ENCODE measurements around the gene RET.

DNA sequence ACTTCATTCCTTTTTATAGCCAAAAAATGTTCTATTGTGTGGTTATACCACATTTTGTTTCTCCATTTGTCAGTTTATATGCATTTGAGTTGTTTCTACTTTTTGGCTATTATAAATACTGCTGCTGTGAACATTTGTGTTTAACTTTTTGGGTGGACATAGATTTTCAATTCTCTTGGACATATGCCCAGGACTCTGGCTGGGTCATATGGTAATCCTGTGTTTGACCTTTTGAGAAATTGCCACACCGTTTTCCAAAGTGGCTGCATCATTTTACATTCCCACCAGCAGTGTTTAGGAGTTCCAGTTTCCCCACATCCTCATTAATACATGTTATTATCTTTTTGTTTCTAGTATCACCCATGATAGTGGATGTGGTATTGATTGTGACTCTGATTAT is 100.7 kb downstream of the RET start:
- TF ChIP-seq, protein P1, sequence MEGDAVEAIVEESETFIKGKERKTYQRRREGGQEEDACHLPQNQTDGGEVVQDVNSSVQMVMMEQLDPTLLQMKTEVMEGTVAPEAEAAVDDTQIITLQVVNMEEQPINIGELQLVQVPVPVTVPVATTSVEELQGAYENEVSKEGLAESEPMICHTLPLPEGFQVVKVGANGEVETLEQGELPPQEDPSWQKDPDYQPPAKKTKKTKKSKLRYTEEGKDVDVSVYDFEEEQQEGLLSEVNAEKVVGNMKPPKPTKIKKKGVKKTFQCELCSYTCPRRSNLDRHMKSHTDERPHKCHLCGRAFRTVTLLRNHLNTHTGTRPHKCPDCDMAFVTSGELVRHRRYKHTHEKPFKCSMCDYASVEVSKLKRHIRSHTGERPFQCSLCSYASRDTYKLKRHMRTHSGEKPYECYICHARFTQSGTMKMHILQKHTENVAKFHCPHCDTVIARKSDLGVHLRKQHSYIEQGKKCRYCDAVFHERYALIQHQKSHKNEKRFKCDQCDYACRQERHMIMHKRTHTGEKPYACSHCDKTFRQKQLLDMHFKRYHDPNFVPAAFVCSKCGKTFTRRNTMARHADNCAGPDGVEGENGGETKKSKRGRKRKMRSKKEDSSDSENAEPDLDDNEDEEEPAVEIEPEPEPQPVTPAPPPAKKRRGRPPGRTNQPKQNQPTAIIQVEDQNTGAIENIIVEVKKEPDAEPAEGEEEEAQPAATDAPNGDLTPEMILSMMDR (IDR thresholded peaks at IDR 0.05) = no peak
- TF ChIP-seq SIN3A (IDR thresholded peaks at IDR 0.05; ENCODE audit: borderline replicate concordance, insufficient read depth, low read depth, low read length) (no peak), POLR2AphosphoS5 (IDR thresholded peaks at IDR 0.05; ENCODE audit: low read depth, low read length) (no peak), TCF7L2 (IDR thresholded peaks at IDR 0.05; ENCODE audit: low read depth, low read length) (no peak)
- TF ChIP-seq, protein P2, sequence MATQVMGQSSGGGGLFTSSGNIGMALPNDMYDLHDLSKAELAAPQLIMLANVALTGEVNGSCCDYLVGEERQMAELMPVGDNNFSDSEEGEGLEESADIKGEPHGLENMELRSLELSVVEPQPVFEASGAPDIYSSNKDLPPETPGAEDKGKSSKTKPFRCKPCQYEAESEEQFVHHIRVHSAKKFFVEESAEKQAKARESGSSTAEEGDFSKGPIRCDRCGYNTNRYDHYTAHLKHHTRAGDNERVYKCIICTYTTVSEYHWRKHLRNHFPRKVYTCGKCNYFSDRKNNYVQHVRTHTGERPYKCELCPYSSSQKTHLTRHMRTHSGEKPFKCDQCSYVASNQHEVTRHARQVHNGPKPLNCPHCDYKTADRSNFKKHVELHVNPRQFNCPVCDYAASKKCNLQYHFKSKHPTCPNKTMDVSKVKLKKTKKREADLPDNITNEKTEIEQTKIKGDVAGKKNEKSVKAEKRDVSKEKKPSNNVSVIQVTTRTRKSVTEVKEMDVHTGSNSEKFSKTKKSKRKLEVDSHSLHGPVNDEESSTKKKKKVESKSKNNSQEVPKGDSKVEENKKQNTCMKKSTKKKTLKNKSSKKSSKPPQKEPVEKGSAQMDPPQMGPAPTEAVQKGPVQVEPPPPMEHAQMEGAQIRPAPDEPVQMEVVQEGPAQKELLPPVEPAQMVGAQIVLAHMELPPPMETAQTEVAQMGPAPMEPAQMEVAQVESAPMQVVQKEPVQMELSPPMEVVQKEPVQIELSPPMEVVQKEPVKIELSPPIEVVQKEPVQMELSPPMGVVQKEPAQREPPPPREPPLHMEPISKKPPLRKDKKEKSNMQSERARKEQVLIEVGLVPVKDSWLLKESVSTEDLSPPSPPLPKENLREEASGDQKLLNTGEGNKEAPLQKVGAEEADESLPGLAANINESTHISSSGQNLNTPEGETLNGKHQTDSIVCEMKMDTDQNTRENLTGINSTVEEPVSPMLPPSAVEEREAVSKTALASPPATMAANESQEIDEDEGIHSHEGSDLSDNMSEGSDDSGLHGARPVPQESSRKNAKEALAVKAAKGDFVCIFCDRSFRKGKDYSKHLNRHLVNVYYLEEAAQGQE (IDR thresholded peaks at IDR 0.05; ENCODE audit: insufficient read depth in 1 of 2, low read depth in 2 of 2, low read length in 1 of 2) = no peak

All from Panc1 (cell line).